Thyroid gland (tissue), 4 donors: ENCODE results near the gene ULBP2. TPM values are rescaled to one million over a fixed set of nuclear protein-coding genes. Genes with fewer than 3 reads are reported as not detected.
A peak's percentile ranks its signal among the peaks of the same experiment; 100 is the strongest.
"Not testable (repeated sequence)": the region's sequence is repeated elsewhere in the genome, so short reads cannot be mapped to it uniquely, and the experiment has no call there.

Experiments
- DNase-seq, 2 donors: peaks; one replicate each; pipeline ENCODE4 v3.0.0-alpha.2; 2019
- H3K27ac ChIP-seq, 3 donors: fragments of 200-600 bp; sonication (generic); 1 replicate in 2 of 3; 2 replicates in 1 of 3; pipeline ENCODE4 v1.5.1; 2016 to 2019; ENCODE audit warnings: mild to moderate bottlenecking in 1 of 3, moderate library complexity in 1 of 3
- H3K27me3 ChIP-seq: fragments of 200-600 bp; sonication (generic); one replicate; pipeline ENCODE4 v1.5.1; 2019
- H3K36me3 ChIP-seq, 2 donors: fragments of 200-600 bp; sonication (generic); one replicate each; pipeline ENCODE4 v1.5.1; 2016 to 2019
- H3K4me1 ChIP-seq, 2 donors: fragments of 200-600 bp; sonication (generic); one replicate each; pipeline ENCODE4 v1.5.1; 2017 to 2019
- H3K4me3 ChIP-seq, 3 donors: fragments of 200-600 bp; sonication (generic); replicated peaks in 1 of 3; 1 replicate in 2 of 3; 2 replicates in 1 of 3; pipeline ENCODE4 v1.5.1; 2016; ENCODE audit warnings: mild to moderate bottlenecking in 1 of 3
- H3K9me3 ChIP-seq: fragments of 200-600 bp; sonication (generic); one replicate; pipeline ENCODE4 v1.5.1; 2017
- CTCF ChIP-seq, 6 experiments: fragments of 200-600 bp in 3 of 6; fragments of 450-650 bp in 3 of 6; sonication (generic) in 3 of 6; IDR thresholded peaks; one replicate each; pipeline ENCODE4 v1.5.1; 2016 to 2019; ENCODE audit warnings: antibody characterized with exemption in 6 of 6, mild to moderate bottlenecking in 2 of 6, inconsistent platforms in 1 of 6, moderate library complexity in 1 of 6
- POLR2A ChIP-seq, 2 donors: fragments of 450-650 bp; IDR thresholded peaks; one replicate each; pipeline ENCODE4 v1.6.1; 2017; ENCODE audit warnings: antibody characterized with exemption in 2 of 2, mild to moderate bottlenecking in 2 of 2, moderate library complexity in 1 of 2
- WGBS, 2 donors: methylation state at CpG; one replicate each; pipeline ENCODE4 v1.1.5; 2017; 5-methylcytosine and 5-hydroxymethylcytosine counted together
- intact Hi-C: fragments of 100-400 bp; cut with DNase I; formaldehyde crosslinking; loops from one replicate; pipeline ENCODE4 v1.15.1; 2023
- total RNA-seq, 4 donors: library from RNA; depleted of rRNA; stranded (reverse); fragments of >200 nt; gene quantifications; one replicate each; pipeline ENCODE4 v1.2.3, GENCODE V29; 2016

The ULBP2 gene
- total RNA-seq, 4 donors from 2014 or later = 0.78 to 1.5 TPM; not detected in 2

- 87 to 92% methylated on average over 4 of the region's 4 CpGs for WGBS, 2 donors
- Histone ChIP-seq H3K36me3 (no peaks in the 10 kb centered on the region), H3K9me3 (no peaks in the 10 kb centered on the region), H3K4me1 (peaks cover 17 to 32% of the 10 kb centered on the region in 2 donors), H3K4me3 (no peak overlapping the region), H3K27me3 (no peaks in the 10 kb centered on the region), H3K27ac (no peak overlapping the region)
- no peak for DNase-seq
- intact Hi-C loops = no loop called here
- TF ChIP-seq POLR2A (IDR thresholded peaks at IDR 0.05) = no peak
- no peak for TF ChIP-seq CTCF (IDR thresholded peaks at IDR 0.05)
These were observed 16.9 kb upstream of the ULBP2 start for GRCh38 chr6:149924933-149925252.

- no peak for TF ChIP-seq POLR2A (IDR thresholded peaks at IDR 0.05)
- TF ChIP-seq CTCF (IDR thresholded peaks at IDR 0.05) = no peak
- Histone ChIP-seq H3K27ac (peak overlapping the region in 2 of 3 donors; percentile 61 to 65), H3K9me3 (no peaks in the 10 kb centered on the region), H3K27me3 (no peaks in the 10 kb centered on the region), H3K4me1 (peaks cover 17 to 32% of the 10 kb centered on the region in 2 donors), H3K4me3 (peak overlapping the region in 2 of 3 donors; percentile 2 to 28), H3K36me3 (no peaks in the 10 kb centered on the region)
- intact Hi-C loops = no loop called here
- peak; percentile 20 to 27 for DNase-seq
- 33 to 53% methylated on average over 5 to 19 of the region's 34 CpGs for WGBS, 2 donors
These were observed 16.4 kb upstream of the ULBP2 start for GRCh38 chr6:149925253-149925973.

- DNase-seq = peak; percentile 95
- H3K4me1 ChIP-seq = peaks cover 17 to 32% of the 10 kb centered on the region in 2 donors
- no peaks in the 10 kb centered on the region for H3K9me3 ChIP-seq
- no peaks in the 10 kb centered on the region for H3K36me3 ChIP-seq
- 3 to 6% methylated on average over 26 to 31 of the region's 31 CpGs for WGBS, 2 donors
- peak overlapping the region in 2 of 3 donors; percentile 2 to 28 for H3K4me3 ChIP-seq
- intact Hi-C loops = no loop called here
- TF ChIP-seq POLR2A (IDR thresholded peaks at IDR 0.05) (no peak), CTCF (IDR thresholded peaks at IDR 0.05) (peak; percentile 78 to 99 (median 96))
- peak overlapping the region in 1 of 3 donors; percentile 65 for H3K27ac ChIP-seq
- H3K27me3 ChIP-seq = no peaks in the 10 kb centered on the region
These were observed 15.6 kb upstream of the ULBP2 start for GRCh38 chr6:149925974-149926777.

GRCh38 chr6:149927025-149927424 lies 14.8 kb upstream of the ULBP2 start:
- not testable (repeated sequence) for DNase-seq, H3K27me3 ChIP-seq
- 83 to 87% methylated on average over 4 of the region's 4 CpGs for WGBS, 2 donors

GRCh38 chr6:149929422-149929821 lies 12.4 kb upstream of the ULBP2 start:
- TF ChIP-seq CTCF (IDR thresholded peaks at IDR 0.05) = peak in 1 of 6 experiments; percentile 27
- no peak for TF ChIP-seq POLR2A (IDR thresholded peaks at IDR 0.05)
- Histone ChIP-seq H3K27me3 (no peaks in the 10 kb centered on the region), H3K27ac (peak overlapping the region in 1 of 3 donors; percentile 4), H3K4me1 (peaks cover 13 to 19% of the 10 kb centered on the region in 2 donors), H3K36me3 (no peaks in the 10 kb centered on the region), H3K9me3 (no peaks in the 10 kb centered on the region), H3K4me3 (no peak overlapping the region)
- intact Hi-C loops = no loop called here
- peak; percentile 14 to 19 for DNase-seq
- WGBS, 2 donors = 12 to 15% methylated on average over 3 of the region's 3 CpGs

More at GRCh38 chr6:149927025-149927424, 14.8 kb upstream of the ULBP2 start:
- H3K4me1 ChIP-seq = peaks cover 17 to 32% of the 10 kb centered on the region in 2 donors
- H3K9me3 ChIP-seq, intact Hi-C loops, H3K27ac ChIP-seq, H3K4me3 ChIP-seq, H3K36me3 ChIP-seq: not testable (repeated sequence)
